Activated CD8-positive, alpha-beta memory T cell treated with anti-CD3 and anti-CD28 coated beads for 48 hours (primary cell): ENCODE results near the gene BIRC6.
"Not testable (repeated sequence)": the region's sequence is repeated elsewhere in the genome, so short reads cannot be mapped to it uniquely, and the experiment has no call there.

Experiments
- DNase-seq, 3 experiments: peaks; one replicate each; pipeline ENCODE4 v3.0.0-alpha.2; 2020; ENCODE audit warnings: low read depth in 2 of 3, low spot score in 2 of 3

BIRC6 gene

DNA sequence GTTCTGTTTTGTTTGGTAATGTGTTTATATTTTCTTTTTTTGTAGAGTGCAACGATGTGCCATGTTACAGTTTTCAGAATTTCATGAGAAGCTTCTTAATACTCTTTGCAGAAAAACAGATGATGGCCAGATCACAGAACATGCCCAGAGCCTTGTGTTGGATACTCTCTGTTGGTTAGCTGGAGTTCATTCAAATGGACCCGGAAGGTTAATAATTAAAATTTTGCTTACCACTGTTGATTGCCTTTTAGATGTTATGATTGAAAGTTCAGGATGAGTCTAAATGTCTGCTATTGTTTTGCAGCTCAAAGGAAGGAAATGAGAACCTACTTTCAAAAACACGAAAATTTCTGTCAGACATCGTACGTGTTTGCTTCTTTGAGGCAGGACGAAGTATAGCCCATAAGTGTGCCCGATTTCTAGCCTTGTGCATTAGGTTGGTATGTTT is 85.2 kb downstream of the BIRC6 start:
- DNase-seq: no peak

DNA sequence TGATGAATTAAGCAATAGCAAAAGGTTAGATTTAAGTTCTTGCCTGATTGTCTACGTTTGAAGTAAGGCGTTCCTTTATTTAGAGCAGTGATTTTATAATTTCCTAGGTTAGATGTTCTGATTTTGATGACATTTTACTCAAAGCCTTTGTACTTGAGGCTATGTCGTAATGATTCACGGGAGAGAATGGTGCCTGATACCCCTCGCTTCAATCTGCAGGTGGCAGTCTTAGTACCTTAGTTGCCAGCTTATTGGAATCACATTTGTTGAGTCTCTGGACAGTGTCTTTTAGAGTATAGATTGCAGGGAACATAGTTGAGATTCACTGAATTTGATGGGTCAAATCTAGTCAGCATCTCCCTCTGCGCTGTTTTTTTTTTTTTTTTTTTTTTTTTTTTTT is 89.5 kb downstream of the BIRC6 start:
- DNase-seq: no peak

DNA sequence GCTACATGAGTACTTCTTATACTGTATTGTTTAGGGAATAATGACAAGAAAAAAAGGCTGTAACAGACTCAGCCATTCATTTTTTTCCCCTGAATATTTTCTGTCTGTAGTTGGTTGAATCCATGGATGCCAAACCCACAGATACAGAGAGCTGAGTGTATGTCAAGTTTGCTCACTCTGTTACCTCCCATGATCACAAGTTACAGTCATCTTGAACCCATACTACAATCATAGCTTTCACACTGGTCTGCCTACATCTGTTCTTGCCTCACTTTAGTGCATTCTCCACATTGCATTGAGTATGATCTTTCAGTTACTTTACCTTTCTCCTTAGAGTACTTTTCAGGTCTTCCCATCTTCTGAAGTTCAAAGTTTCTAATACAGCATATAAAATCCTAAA is 94.0 kb downstream of the BIRC6 start:
- no peak for DNase-seq

DNA sequence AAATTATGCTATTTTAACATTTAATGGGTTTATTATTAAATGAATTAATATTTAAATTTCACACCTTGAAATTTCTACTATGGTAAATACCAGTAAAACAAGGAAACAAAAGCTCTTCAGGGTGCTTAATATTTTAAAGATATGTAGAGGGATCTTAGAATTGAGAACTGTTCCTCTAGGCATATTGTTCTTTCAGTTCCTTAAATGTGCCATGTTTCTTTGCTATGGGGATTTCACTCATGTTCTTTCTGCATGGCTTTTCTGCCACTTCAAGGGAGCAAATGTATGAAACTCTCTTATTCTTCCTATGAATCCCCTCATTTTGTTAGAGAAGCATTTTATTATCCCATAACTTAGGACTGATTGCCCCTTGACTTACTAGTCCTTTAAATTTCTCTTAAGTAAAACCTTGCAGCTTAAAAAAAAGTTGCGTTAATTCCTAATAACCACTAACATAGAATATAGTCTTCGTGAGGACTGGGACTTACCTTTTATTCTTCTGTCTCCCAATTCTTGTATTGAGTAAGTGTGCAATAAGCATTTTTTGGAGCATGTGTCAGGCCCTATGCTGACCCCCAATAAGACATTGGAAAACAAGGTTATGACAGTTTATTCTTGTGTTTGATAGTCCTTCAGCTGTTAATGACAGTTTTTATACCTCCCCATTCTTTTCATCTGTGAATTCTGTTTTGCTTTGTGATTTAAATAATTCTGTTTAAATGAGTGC is 95.7 kb downstream of the BIRC6 start:
- DNase-seq: no peak

DNA sequence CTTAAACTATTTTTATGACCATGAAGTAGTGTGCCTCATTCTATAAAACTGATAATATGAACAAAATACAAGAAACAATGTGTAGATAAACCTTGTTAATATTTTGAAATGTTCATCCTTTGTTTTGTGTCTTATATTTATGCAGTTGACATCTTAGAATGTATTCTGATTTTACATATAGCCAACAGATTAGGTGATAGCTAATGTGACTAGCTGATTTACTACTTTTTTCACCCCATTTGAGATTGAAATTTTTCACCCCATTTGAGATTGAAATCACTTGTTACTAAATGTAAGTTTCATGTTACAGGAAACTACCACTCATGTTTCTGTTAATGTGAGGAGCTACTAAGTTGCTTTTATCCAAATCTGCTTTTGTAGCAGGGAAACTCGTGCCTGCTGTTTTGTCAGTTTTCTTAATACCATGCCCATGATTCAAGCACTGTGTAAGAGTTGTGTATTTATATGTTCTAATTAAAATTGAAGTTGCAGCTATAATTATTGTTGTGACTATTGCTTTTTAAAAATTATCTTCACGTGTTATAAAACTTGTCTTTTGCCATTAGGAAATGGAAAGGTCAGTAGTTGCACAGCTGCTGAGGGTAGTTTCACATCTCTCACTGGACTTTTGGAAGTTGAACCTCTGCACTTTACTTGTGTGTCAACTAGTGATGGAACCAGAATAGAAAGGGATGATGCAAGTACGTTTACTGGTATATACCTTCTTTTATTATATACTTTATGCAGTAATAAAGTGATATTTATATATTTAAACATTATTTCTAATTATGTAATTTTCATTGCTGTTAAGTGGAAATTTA is 96.6 kb downstream of the BIRC6 start:
- DNase-seq: no peak

DNA sequence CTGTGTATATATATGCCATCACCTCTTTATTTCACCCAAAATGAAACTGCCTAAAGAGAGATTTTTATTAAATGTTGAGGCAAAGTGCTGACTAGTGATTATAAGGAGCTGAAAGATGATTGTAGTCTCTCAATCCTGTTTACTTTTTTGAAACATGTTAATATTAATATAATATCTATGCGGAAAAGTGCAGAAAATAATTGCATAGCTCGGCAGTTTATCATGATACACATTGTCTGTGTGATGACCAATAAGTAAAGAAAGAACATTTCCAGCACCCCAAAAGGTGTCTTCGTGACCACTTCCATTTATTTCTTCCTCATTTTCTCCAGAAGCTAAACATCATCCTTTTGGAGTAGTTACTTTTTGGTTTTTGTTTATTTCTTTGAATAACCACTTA is 99.0 kb downstream of the BIRC6 start:
- DNase-seq: no peak

DNA sequence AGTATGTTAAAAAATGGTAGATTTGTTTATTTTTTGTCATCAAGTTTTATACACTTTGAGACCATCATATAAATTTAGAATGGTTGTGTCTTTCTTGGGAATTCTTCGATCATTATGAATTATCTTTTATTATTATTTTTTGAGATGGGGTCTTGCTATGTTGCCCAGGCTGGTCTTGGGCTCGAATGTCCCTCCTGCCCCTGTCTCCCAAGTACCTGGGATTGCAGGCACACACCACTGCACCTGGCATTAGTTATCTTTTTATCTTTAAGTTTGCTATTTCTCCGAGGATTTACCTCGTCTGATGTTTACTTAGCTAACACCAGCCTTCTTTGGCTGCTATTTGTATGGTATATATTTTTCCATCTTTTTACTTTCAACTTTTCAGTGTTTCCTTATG is 100.0 kb downstream of the BIRC6 start:
- DNase-seq: no peak

DNA sequence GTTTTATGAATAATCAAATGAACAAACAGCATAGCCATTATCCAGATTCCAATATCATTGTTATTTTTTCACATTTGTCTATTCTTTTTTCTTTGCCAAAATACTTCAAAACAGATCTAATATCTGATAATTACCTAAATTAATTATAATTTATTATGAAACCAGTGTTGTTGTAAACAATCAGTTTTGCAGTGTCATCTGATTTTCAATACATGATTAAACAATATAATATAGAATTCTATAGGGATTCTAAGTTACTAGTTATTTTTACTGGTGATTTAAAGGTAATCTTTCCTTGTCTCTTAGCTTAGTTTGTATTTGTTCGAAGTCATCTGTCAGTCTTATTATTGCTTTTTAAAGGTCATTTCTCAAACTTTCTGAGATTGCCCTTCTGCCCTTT is 101.0 kb downstream of the BIRC6 start:
- no peak for DNase-seq

DNA sequence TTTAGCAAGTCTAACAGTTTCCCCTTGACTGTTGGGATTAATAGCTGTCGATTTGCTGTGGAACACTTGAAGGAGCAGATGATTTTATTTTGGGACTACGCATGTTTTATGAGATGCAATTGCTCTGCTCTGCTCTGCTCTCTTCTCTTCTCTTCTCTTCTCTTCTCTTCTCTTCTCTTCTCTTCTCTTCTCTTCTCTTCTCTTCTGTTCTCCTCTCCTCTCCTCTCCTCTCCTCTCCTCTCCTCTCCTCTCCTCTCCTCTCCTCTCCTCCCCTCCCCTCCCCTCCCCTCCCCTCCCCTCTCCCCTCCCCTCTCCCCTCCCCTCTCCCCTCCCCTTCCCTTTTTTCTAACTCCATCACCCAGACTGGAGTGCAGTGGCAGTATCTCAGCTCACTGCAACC is 104.0 kb downstream of the BIRC6 start:
- not testable (repeated sequence) for DNase-seq

DNA sequence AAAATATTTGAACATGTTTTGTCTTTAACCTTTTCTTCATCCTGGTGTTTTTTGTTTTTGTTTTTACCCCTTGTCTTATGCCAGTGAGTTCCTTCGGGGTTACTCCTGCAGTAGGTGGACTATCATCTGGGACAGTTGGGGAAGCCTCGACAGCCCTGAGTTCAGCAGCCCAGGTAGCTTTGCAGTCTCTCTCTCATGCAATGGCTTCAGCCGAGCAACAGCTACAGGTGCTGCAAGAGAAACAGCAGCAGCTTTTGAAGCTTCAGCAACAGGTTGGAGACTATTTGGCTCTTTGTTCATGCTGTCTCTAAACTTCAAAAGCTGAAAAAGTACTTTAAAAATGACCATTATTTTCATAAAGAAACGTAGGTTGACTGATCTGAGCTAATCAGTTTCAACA is 106.3 kb downstream of the BIRC6 start:
- DNase-seq: no peak

DNA sequence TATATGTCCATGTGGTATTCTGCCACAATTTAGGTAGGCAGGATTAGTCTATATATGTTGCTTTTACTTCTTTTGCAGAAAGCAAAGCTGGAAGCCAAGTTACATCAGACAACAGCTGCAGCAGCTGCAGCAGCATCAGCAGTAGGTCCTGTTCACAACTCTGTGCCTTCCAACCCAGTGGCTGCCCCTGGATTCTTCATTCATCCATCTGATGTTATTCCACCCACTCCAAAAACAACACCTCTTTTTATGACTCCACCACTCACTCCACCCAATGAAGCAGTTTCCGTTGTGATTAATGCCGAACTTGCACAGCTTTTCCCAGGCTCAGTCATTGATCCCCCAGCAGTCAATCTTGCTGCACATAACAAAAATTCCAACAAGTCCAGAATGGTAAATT is 107.6 kb downstream of the BIRC6 start:
- DNase-seq: no peak

DNA sequence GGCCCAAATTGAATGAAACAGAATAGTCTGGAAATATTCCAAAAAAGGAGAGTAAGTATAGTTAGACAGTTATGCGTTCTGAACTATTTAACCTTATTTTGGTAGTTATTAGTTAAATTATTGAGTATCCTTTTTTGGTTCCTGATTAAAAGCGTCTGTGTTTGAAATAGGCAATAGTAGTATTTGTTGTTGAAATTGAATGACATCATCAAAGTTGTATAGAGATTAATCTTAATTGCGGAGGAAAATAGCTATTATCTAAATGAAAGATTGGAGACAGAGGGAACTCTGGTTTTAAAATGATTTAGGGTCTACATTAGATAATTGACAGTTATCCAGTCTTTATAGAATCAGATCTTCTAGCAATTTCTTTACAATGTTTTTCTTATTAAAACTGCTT is 115.8 kb downstream of the BIRC6 start:
- no peak for DNase-seq

DNA sequence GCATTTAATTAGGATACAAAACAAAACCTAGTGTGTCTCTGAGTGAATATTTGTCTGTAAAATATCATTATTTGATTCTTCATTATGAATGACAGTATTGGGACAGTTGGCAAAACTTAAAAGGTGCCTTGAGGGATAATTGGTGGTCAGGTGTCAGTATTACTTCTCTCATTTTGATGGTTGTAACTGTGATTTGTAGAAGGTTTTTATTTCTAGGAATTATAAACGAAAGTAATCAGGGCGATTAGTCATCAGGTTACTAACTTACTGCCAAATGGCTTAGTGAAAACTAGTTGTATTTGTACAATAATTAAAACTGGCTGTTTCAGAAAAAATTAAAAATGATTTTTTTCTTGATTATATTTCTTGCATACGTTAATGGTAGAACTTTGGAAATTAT is 117.6 kb downstream of the BIRC6 start:
- no peak for DNase-seq

DNA sequence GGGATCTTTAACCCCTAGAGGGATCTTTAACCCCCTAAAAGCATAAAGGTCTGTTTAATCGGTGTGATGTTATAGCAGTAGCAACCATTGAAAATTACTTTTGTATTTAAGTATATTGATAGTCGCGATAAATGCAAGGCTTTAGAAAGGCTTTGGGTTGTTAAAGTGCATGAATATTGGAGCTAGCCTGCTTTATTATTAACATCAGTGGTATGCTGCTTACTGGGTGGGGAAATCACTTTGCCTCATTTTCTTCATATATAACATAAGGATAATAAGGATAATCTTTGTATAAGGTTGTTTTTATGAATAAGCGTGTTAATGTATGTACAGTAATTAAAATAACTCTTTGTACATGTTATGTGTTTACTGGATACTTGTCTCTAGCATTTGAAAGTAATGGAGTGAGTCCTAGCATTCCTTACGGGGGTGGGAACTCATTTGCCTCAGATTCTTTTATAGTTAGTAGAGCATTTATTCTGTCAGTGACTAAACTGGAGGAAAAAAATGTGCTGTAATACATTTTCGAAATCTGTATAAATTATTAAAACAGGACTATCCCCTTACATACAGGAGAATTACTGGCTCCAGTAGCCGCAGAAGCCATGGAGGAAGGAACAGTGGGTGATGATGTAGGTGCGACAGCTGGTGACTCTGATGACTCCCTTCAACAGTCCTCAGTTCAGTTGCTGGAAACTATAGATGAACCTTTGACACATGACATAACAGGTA is 122.2 kb downstream of the BIRC6 start:
- no peak for DNase-seq

DNA sequence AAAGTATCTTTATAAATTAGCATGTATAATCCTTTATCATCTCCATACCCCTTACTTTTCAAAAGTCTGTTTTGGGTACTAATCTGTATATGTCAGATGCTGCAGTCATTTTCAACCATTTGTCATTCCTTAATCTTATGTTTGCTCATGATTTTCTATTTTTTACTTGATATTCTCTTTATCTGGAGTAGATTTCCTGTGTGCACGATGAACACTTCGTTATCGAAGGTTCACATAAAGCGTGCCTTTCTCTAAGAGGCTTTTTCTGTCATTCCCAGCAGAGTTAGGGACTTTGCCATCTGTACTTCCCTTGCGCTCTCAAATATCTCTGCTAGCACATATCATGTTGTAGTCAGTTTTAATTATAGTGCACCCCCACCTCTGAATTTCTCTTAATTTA is 123.2 kb downstream of the BIRC6 start:
- DNase-seq: no peak

DNA sequence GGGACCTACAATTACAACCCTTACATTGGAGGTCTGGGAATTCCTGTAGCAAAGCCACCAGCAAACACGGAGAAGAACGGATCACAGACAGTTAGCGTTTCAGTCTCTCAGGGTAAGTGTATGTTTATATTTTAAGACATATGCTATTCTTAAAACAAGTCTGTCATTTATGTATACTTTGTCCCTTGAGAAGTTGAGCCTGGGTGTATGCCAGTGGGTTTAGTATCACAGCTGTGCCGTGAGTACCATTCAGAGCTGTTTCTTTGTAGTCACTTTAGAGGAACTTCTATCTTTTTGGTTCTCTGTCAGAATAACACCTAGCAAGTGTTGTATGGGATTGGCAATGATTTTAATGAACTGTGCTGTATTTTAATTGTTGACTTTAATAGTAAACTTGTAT is 125.6 kb downstream of the BIRC6 start:
- no peak for DNase-seq

DNA sequence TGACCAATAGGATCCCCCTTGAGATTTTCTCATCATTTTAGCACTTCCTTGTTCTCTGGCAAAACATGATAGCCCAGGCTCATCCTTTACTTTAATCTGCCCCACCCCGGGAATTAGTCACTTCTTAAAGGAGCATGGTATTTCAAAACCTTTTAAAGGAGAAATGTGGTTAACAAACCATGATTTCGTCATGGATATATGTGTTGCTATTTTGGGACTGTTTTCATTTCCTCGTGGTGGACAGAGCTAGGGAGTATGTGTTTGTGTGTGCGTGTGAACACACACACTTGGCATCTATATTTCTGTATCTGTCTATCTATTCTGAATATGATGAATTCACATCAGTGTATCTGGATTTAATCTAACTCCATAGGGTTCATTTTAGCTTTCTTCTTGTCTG is 128.1 kb downstream of the BIRC6 start:
- DNase-seq: no peak

DNA sequence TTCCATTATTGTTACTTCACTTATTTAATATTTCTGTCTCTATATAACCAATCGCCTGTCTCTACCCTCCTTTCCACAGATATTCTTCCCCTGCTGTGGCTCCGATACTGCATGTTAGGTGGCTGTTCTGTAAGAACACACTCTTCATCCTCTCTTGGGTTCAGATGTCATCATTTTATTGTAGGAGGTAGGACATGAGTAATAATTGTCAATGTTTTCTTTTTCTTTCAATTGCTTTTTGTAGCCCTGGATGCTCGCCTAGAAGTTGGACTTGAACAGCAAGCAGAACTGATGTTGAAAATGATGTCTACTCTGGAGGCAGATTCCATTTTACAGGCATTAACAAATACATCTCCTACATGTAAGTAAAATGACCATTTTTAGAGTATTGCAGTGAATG is 128.6 kb downstream of the BIRC6 start:
- DNase-seq: no peak

DNA sequence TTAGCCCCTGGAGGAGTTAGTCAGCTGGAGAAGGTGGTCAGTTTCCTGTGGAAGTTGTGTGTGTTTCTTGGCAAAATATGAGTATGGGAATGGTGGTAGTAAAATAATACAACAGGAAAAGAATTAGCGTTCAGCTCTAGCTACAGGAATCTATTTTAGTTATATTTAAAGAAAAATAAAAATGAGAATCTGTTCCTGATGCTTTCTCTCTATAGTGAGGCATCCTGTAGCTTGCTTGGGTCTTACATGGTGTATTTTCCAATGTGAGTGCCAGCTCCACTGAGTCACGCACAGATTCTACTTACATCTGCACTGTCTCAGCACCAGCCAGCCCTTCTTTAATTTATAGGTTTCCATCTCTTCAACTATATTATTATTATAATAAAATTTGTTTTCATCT is 132.2 kb downstream of the BIRC6 start:
- no peak for DNase-seq

DNA sequence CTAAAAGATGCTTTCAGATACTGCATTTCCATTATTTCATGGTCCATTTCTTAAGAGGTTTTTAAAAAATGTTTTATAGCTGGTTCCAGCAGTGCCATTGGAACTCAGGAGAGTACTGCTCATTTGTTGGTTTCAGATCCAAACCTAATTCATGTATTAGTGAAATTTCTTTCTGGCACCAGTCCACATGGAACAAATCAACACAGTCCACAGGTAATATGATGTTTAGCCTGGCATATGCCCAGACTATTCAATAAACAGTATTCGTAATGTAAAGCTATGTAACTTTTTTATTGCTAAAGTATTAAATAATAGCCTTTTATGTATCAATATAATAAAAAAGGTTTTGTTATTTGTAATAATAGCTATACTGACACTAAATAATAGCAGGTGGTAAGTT is 134.5 kb downstream of the BIRC6 start:
- no peak for DNase-seq

DNA sequence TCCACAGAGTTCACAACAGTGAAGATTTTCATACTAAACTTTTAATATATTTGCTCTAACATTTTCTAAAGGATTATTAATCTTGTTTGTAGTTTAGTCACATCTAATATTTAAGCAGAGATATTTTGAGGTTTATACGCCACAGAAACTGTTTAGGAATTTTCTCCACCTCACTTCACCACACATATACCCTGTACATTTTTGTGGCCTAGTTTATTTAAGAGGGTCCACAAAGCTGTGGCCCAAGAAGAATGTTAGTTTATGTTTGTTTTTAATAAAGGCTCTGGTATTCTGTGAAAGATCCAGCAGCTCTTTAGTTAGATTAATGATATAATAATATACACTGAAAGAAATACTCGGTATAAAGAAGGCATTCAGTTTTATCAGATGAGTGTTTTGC is 138.3 kb downstream of the BIRC6 start:
- DNase-seq: no peak

DNA sequence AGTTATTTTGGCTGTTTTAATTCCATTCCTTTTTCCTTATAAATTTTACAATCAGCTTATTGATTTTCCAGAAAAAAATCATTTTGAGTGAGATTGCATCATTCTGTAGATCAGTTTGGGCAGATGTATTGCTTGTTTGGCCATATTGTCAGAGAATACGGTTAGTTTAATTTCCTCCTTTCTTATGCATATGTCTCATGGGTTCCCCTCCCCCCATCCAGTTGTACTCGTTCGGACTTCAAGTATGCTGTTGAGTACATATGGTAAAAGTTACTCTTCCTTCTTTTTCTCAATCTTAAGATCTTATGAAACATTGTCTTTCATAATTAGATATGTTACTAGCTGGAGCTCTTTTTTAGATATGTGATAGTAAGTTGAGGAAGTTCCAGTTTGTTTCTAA is 139.8 kb downstream of the BIRC6 start:
- DNase-seq: no peak
